T-cell (primary cell): ENCODE results near the gene PHYKPL. TPM values are rescaled to one million over a fixed set of nuclear protein-coding genes. Genes with fewer than 3 reads are reported as not detected.

ENCODE experiments used
- ATAC-seq, 4 experiments: fragments of 200-7000 bp in 3 of 4; fragments of 150-1000 bp in 1 of 4; cut with Tn5 transposase; replicated peaks in 1 of 4; 1 replicate in 3 of 4; 2 replicates in 1 of 4; pipeline ENCODE4 v1.10.0; 2021; ENCODE audit warnings: moderate library complexity in 3 of 4, mild to moderate bottlenecking in 2 of 4, moderate number of reproducible peaks in 1 of 4
- CTCF ChIA-PET, 2 donors: fragments of 300-600 bp; sonication (Branson Sonifier 250); formaldehyde crosslinking; loops; one replicate each; lab custom pipeline; 2022; ENCODE audit warnings: antibody characterized with exemption in 2 of 2; lab: Charles Lee
- POLR2A ChIA-PET, 2 donors: fragments of 300-600 bp; sonication (Branson Sonifier 250); formaldehyde crosslinking; loops; one replicate each; lab custom pipeline; 2022; ENCODE audit warnings: antibody characterized with exemption in 2 of 2; lab: Charles Lee
- DNase-seq, 35 experiments: peaks; one replicate each; pipeline versions ENCODE4 v3.0.0 to v3.0.0-alpha.2; 2013 to 2023
- H3K27ac ChIP-seq: one replicate; pipeline ENCODE4 v1.5.1; 2013; ENCODE audit warnings: low read length
- H3K27me3 ChIP-seq, 2 experiments: replicated peaks in 1 of 2; 1 replicate in 1 of 2; 2 replicates in 1 of 2; pipeline versions ENCODE4 v1.6.1 to v1.7.0; 2013; ENCODE audit warnings: low read length in 1 of 2, mixed read lengths in 1 of 2; ENCODE audit not compliant: control insufficient read depth in 2 of 2, insufficient read depth in 2 of 2; ENCODE audit errors: extremely low read depth in 1 of 2
- H3K36me3 ChIP-seq, 2 donors: 1 replicate in 1 of 2; 2 replicates in 1 of 2; pipeline versions ENCODE4 v1.6.1 to v1.7.0; 2013; ENCODE audit warnings: low read length in 1 of 2; ENCODE audit not compliant: control insufficient read depth in 2 of 2, insufficient read depth in 1 of 2; ENCODE audit errors: extremely low read depth in 1 of 2
- H3K4me1 ChIP-seq, 2 experiments: 1 replicate in 1 of 2; 2 replicates in 1 of 2; pipeline versions ENCODE4 v1.6.1 to v1.7.0; 2013; ENCODE audit warnings: low read length in 2 of 2, mixed read lengths in 1 of 2; ENCODE audit not compliant: insufficient read depth in 2 of 2, control insufficient read depth in 1 of 2; ENCODE audit errors: extremely low read depth in 1 of 2
- H3K4me3 ChIP-seq, 2 donors: 1 replicate in 1 of 2; 2 replicates in 1 of 2; pipeline versions ENCODE4 v1.5.1 to v1.7.0; 2013; ENCODE audit warnings: mild to moderate bottlenecking in 2 of 2, low read length in 1 of 2, moderate library complexity in 1 of 2; ENCODE audit not compliant: control insufficient read depth in 1 of 2; ENCODE audit errors: extremely low read depth in 1 of 2
- H3K9me3 ChIP-seq: 2 replicates; pipeline ENCODE4 v1.7.0; 2013
- H3K27ac Mint-ChIP-seq, 2 donors: one replicate each; pipeline ENCODE4 v1.8.0; 2020 to 2021; ENCODE audit warnings: mild to moderate bottlenecking in 2 of 2, mixed read lengths in 2 of 2
- H3K27me3 Mint-ChIP-seq, 2 donors: one replicate each; pipeline ENCODE4 v1.8.0; 2021 to 2022; ENCODE audit warnings: mixed read lengths in 2 of 2
- H3K36me3 Mint-ChIP-seq: one replicate; pipeline ENCODE4 v1.8.0; 2021; ENCODE audit warnings: mixed read lengths
- H3K4me1 Mint-ChIP-seq, 3 donors: one replicate each; pipeline ENCODE4 v1.8.0; 2020 to 2022; ENCODE audit warnings: mixed read lengths in 3 of 3, mild to moderate bottlenecking in 1 of 3
- H3K4me3 Mint-ChIP-seq, 3 donors: one replicate each; pipeline ENCODE4 v1.8.0; 2020 to 2022; ENCODE audit warnings: mild to moderate bottlenecking in 3 of 3, mixed read lengths in 3 of 3, moderate library complexity in 3 of 3
- H3K9me3 Mint-ChIP-seq, 3 donors: one replicate each; pipeline ENCODE4 v1.8.0; 2020 to 2022; ENCODE audit warnings: mixed read lengths in 3 of 3
- WGBS: methylation state at CpG from one replicate; pipeline ENCODE4 v1.1.5; 2013; ENCODE audit warnings: missing lambda C conversion rate; ENCODE audit not compliant: insufficient coverage; 5-methylcytosine and 5-hydroxymethylcytosine counted together
- total RNA-seq, 35 experiments: library from RNA in 6 of 35; stranded (reverse) in 6 of 35; fragments of 120-200 nt in 1 of 35; gene quantifications; one replicate each; pipeline versions ENCODE4 v1.2.1 to v1.2.4 and lab custom pipeline; 2013 to 2026

PHYKPL gene
- total RNA-seq = 100 to 1,000 TPM; 135 to 208 (median 193) TPM
- total RNA-seq (2013) = 104 TPM
- 39.6 to 186 (median 119) reads per million in 29 experiments for total RNA-seq (lab: John Stamatoyannopoulos, UW)

DNA sequence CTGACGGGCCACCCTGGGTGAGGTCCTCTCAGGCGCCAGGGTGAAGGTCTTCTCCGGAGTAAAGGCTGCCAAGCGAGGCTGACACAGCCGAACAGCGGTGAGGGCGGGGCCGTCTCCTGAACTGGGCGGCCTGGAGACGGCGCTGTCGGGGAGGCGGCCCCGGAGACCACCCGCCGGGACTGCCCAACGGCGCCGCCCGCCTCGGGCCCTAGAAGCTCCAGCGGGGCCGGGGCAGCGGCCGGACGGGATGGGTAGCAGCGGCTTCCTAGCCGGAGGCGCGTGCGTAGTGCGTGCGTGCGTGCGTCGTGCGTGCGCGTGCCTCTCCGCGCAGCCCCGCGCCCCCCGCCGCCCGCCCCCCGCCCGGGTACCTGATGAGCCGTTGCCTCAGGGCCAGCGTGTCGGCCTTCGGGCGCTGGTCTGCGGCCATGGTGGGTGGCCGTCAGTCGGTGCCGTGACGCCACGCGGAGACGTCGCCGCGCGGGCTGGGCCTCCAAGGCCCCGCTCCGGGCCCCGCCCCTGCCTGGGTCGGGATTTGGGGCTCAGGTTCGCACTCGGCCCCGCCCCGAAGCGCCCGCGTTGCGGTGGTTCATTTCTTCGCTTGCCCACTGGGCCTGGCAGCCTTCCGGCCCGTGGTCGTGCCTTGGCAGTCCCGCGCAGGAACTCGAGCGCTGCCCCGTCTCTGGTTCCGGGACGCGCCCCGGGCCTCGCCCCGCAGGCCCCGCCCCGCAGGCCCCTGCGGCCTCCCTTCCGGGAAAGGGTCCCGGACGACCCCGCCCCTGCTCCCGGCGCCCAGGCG, at the start of gene PHYKPL:
TSS of gene PHYKPL (minus strand) at position 679 of the 796 bp plus-strand sequence. CDS start at position 427, 252 bp downstream.
- Mint-ChIP-seq H3K27me3 (no peaks in the 10 kb centered on the region), H3K4me3 (peak within 1 kb of the TSS; percentile 77 to 86 (median 81)), H3K4me1 (peaks cover 61 to 69% (median 67%) of the 10 kb centered on the region in 3 donors), H3K27ac (peak within 1 kb of the TSS; percentile 92 to 93), H3K9me3 (no peaks in the 10 kb centered on the region), H3K36me3 (peaks cover 33% of the 10 kb centered on the region)
- DNase-seq (peak; percentile 21 to 78 (median 56)), ATAC-seq (peak; percentile 74 to 80 (median 78))
- Histone ChIP-seq H3K4me3 (peak within 1 kb of the TSS; percentile 91), H3K36me3 (peaks cover 12 to 32% of the 10 kb centered on the region in 2 donors), H3K4me1 (peaks cover 13 to 86% of the 10 kb centered on the region in 2 experiments), H3K9me3 (no peaks in the 10 kb centered on the region), H3K27ac (peak within 1 kb of the TSS; percentile 88), H3K27me3 (no peaks in the 10 kb centered on the region)
- WGBS = under 1% methylated on average over 96 of the region's 102 CpGs
- CTCF ChIA-PET = interaction anchor here in 1 of 2 donors (1.3 kb wide), 1 partner anchor 27 kb away, joined by 3 read pairs; no protein-coding TSS in a partner anchor
- POLR2A ChIA-PET = interaction anchor here in 1 of 2 donors (0.7 kb wide), 1 partner anchor 11 kb away, joined by 3 read pairs; no protein-coding TSS in a partner anchor

DNA sequence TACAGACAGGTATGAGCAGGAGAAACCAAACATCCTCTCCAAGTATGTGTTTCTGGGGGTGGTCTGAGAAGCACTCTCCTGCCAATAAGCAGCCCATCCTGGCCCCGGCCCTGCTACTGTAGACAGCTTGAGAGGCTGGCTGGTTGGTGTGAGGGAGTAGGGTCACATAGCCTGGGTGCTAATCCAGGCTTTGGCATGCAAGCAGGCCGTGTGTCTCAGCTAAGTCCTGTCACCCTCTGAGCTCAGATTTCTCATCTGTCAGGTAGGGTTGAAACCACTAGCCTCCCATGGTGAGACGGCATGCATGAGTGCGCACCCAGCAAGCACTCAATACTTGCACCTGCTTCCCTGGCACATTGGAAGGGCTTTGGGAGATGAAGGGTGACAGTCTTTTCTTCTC, 49.8 kb upstream of the PHYKPL start:
- no peaks in the 10 kb centered on the region for H3K9me3 ChIP-seq
- ATAC-seq = no peak
- Mint-ChIP-seq H3K27me3 (peaks cover 8 to 21% of the 10 kb centered on the region in 2 donors), H3K27ac (no peak overlapping the region), H3K4me3 (no peak overlapping the region), H3K36me3 (no peaks in the 10 kb centered on the region), H3K9me3 (peaks cover 6 to 12% (median 10%) of the 10 kb centered on the region in 3 donors), H3K4me1 (peaks cover 3 to 4% (median 4%) of the 10 kb centered on the region in 3 donors)
- no peak overlapping the region for H3K27ac ChIP-seq
- POLR2A ChIA-PET = no interaction called here
- H3K27me3 ChIP-seq = peaks cover 0 to 36% of the 10 kb centered on the region in 2 experiments
- no peaks in the 10 kb centered on the region for H3K36me3 ChIP-seq
- CTCF ChIA-PET = no interaction called here
- no peak for DNase-seq
- H3K4me1 ChIP-seq = peaks cover 0 to 9% of the 10 kb centered on the region in 2 experiments
- WGBS = 79% methylated on average over 3 of the region's 4 CpGs
- H3K4me3 ChIP-seq = no peak overlapping the region

DNA sequence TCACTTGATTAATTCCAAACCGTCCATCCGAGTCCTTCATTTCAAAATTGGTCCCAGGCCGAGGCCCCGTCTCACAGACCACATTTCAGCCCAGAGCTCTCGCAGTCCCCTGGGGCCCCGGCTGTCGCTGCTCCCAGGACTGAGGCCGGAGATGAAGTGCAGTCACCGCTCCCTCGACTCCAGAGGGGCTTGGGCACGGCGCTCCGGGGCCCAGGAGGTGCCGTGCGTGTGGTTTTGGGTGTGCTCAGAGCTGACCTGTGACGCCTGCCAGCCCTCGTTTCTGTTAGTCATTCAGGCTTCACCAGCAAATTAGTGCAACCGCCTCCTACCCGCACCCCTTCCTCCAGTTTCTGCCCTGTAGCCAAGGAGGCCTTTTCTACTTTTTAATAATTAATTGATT, 48.7 kb upstream of the PHYKPL start:
- Mint-ChIP-seq H3K4me3 (no peak overlapping the region), H3K4me1 (peaks cover 3 to 4% (median 4%) of the 10 kb centered on the region in 3 donors), H3K9me3 (peaks cover 6 to 12% (median 10%) of the 10 kb centered on the region in 3 donors), H3K27ac (no peak overlapping the region), H3K36me3 (no peaks in the 10 kb centered on the region), H3K27me3 (peaks cover 8 to 18% of the 10 kb centered on the region in 2 donors)
- Histone ChIP-seq H3K4me3 (no peak overlapping the region), H3K36me3 (no peaks in the 10 kb centered on the region), H3K9me3 (no peaks in the 10 kb centered on the region), H3K4me1 (peaks cover 0 to 9% of the 10 kb centered on the region in 2 experiments), H3K27ac (no peak overlapping the region), H3K27me3 (peaks cover 0 to 34% of the 10 kb centered on the region in 2 experiments)
- 82% methylated on average over 13 of the region's 19 CpGs for WGBS
- DNase-seq (no peak), ATAC-seq (no peak)
- POLR2A ChIA-PET = no interaction called here
- CTCF ChIA-PET = interaction anchor here in 1 of 2 donors (0.6 kb wide), 1 partner anchor 271 kb away, joined by 3 read pairs; no protein-coding TSS in a partner anchor

DNA sequence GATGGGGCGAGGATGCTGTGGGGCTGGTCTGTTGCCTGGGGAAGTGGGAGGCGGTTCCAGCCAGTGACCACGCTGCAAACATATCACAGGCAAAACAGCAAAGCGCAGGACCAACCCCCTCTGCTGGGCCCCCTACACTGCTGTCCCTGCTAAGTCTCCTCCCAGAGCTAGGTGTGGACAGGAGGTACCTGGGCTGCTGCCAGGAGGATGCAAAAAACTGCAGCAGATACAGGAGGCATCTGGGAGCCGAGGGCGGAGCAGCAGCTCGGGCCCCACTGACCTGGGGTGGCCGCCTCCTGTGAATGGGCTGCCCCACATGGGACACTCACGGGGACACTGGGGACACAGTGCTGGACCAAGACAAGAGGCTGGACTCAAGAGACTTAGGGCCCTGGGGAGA, 48.0 kb upstream of the PHYKPL start:
- Histone ChIP-seq H3K9me3 (no peaks in the 10 kb centered on the region), H3K27me3 (peaks cover 0 to 38% of the 10 kb centered on the region in 2 experiments), H3K4me3 (no peak overlapping the region), H3K36me3 (no peaks in the 10 kb centered on the region), H3K4me1 (peaks cover 0 to 9% of the 10 kb centered on the region in 2 experiments), H3K27ac (no peak overlapping the region)
- Mint-ChIP-seq H3K36me3 (no peaks in the 10 kb centered on the region), H3K4me1 (peaks cover 3 to 4% (median 4%) of the 10 kb centered on the region in 3 donors), H3K4me3 (no peak overlapping the region), H3K27me3 (peaks cover 8 to 20% of the 10 kb centered on the region in 2 donors), H3K27ac (no peak overlapping the region), H3K9me3 (peaks cover 6 to 17% (median 10%) of the 10 kb centered on the region in 3 donors)
- WGBS = 90% methylated on average over 6 of the region's 9 CpGs
- ATAC-seq = no peak
- no peak for DNase-seq
- ChIA-PET CTCF (interaction anchor here in 1 of 2 donors (0.6 kb wide), 1 partner anchor 272 kb away, joined by 3 read pairs; no protein-coding TSS in a partner anchor), POLR2A (no interaction called here)

DNA sequence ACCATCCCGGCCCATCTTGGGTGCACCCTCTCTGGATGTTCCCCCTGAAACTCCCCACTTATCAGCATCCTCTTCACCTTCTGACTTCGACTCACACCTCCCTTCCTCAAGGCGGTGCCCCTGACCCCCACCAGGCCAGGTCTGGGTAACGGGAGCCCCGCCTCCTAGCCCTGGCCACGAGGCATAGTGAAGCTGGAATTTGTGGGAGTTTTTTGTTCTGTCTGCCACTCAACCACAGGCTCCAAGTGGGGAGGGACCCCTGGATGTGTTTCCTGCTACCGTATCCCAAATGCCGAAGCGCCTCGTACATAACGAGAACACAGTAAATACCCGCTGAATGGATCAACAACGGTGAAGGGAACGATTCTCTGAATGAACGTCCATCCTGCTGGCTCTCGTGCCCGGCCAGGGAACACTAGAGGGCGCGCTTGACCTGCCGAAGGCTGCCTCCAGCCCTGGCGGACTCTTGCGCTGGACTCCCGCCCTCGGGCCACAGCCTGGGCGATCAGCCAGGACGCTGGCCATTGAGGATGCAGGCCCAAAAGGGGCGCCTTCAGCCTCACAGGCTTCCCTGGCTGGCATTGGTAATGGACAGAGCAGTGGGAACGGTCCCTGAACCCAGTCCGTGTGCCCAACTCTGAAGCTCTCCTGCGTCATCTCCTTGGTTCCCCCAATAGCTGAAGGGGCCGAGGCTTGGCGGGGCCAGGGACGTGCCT, 47.3 kb upstream of the PHYKPL start:
- Histone ChIP-seq H3K36me3 (no peaks in the 10 kb centered on the region), H3K27me3 (peaks cover 0 to 38% of the 10 kb centered on the region in 2 experiments), H3K4me1 (peaks cover 0 to 9% of the 10 kb centered on the region in 2 experiments), H3K4me3 (no peak overlapping the region), H3K9me3 (no peaks in the 10 kb centered on the region), H3K27ac (no peak overlapping the region)
- Mint-ChIP-seq H3K9me3 (peaks cover 6 to 18% (median 10%) of the 10 kb centered on the region in 3 donors), H3K36me3 (no peaks in the 10 kb centered on the region), H3K4me1 (peaks cover 3 to 4% (median 4%) of the 10 kb centered on the region in 3 donors), H3K4me3 (no peak overlapping the region), H3K27ac (no peak overlapping the region), H3K27me3 (peaks cover 8 to 21% of the 10 kb centered on the region in 2 donors)
- ATAC-seq (peak; percentile 35 to 69 (median 56)), DNase-seq (peak in 27 of 35 experiments; percentile 7 to 64 (median 33))
- CTCF ChIA-PET = no interaction called here
- WGBS = 16% methylated on average over 25 of the region's 33 CpGs
- POLR2A ChIA-PET = no interaction called here
